Frontal cortex (tissue), 4 donors: ENCODE results near the gene EPAS1. TPM values are rescaled to one million over a fixed set of nuclear protein-coding genes. Genes with fewer than 3 reads are reported as not detected.

Experiments used
- DNase-seq, 2 donors: peaks; one replicate each; pipeline ENCODE4 v3.0.0; 2012; ENCODE audit warnings: low spot score in 2 of 2
- FAIRE-seq: peaks from 2 replicates; lab custom pipeline; 2012; peaks lifted over from hg19 to GRCh38; lab: Jason Lieb, UNC
- total RNA-seq: library from RNA; depleted of rRNA; stranded (reverse); fragments of >200 nt; gene quantifications from one replicate; pipeline ENCODE4 v1.2.3, GENCODE V29; 2014
- donor health status: control.
- donor health status: control.
- donor health status: control.

The EPAS1 gene
- 3.7 TPM for total RNA-seq

DNA sequence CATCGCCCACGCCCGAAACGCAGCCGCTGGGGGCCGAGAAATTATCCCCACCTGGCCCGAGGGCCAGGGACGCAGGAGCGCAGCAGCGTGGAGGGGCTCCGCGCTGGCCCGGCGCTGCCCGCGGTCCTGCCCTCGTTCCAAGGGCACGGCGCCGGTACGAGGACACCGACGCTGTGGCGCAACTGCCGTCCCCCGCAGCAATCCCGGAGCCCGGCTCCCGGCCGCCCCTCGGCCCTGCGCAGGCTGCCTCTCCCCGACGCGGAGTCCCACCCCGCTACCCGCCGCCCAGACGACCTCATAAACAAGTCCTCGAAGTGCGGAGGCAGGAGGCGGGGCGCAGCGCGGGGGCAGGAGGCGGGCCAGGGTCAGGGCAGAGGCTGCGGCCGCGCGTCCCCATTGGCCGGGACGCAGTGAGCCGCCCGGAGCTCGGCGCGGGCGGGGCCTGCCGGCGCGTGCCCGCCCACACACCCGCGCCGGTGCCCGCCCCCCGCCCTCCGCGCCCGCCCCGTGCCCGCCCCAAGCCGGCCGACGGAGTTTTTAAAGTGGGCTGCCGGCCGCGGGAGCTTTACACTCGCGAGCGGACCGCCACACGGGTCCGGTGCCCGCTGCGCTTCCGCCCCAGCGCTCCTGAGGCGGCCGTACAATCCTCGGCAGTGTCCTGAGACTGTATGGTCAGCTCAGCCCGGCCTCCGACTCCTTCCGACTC, at the start of gene EPAS1:
TSS of gene EPAS1 (plus strand) at position 568 of the 706 bp plus-strand sequence. CDS start 505 bp downstream, outside the sequence.
- FAIRE-seq (no peak), DNase-seq (peak; percentile 96 to 97)

DNA sequence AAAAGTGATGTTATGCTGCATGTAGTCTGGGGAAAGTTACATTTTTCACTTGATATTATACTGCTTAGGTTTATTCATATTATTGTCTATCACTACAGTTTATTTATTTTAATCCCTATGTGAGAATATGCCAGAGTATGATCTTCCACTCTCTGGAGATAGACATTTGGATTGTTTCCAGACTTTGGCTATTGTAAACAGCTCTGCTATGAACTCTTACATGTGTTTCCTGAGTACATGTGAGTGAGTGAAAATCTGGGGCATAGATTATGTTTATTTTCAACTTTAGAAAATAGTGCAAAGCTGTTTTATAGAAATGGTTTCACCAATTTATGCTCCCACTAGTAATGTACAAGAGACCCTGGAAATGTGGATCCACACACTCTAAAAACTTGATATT, 49.0 kb upstream of the EPAS1 start:
- FAIRE-seq = no peak
- DNase-seq = no peak

DNA sequence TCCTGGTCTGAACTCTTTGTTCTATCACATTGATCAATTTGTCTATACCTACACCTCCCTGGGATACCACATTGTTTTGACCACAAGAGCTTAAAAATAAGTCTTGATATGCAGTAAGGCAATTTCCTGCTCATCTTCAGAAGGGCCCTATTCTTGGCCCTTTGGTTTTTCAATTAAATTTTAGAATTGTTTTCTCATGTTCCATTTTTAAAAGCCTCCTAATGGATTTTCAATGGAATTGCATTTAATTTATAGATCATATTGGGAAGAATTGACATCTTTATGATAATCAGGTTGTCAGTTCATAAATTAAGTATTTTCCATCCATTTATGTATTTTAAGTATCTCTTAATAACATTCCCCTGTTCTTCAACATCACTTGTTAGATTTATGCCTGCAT, 47.6 kb upstream of the EPAS1 start:
- DNase-seq (no peak), FAIRE-seq (no peak)

DNA sequence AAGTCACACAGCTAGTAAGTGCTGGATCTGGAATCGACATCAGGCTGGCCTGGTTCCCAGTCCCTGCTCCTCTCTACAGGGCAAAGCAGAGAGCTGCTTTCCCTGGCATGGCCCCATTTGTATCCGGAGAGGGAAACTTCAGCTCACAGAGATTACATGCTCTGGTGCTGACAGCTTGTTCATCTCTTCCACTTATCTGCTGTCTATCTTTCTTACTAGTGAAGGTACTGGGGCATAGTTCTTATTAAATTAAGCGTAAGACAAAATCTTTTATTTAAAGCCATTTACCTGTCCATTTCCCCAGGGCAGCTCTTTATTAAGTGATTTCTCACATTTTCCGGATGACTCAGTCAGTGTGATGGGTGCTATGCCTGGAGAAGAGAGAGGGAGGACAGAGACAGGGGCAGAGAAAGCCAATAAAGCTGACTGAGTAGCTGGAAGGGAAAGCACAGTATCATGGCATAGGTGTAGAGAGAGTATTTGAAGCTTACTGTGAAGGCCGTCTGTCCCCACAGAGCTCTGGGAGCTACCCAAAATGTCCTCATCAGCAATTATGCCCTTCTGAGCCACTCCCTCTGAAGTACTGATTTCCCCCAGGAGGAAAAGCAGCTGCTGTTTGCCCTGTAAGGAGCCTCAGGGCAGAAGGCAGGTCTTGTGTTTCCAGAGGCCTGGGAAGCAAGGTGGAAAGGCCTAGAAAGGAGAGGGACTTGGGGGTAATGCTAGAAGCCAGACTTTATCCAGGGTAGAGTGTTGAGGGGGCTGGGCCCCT, 44.1 kb upstream of the EPAS1 start:
- DNase-seq (no peak), FAIRE-seq (no peak)

DNA sequence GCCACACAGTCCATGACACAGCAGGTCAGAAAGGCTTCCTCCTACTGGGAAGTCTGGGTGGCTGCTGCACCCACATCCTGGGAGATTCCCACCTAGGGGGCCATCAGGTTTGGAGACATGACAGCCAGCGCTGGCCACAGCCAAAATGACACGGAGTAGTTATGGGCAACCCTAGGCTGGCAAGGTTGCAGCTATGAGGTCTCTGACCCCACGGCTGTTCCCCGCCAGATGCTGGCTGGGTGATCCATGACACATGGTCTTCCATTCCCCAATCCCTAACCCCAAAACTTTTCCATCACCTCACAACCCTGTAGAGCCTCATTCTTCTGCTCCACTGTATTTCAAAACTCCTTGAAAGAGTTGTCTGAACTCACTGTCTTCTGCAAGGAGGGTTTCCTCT, 42.7 kb upstream of the EPAS1 start:
- no peak for DNase-seq

DNA sequence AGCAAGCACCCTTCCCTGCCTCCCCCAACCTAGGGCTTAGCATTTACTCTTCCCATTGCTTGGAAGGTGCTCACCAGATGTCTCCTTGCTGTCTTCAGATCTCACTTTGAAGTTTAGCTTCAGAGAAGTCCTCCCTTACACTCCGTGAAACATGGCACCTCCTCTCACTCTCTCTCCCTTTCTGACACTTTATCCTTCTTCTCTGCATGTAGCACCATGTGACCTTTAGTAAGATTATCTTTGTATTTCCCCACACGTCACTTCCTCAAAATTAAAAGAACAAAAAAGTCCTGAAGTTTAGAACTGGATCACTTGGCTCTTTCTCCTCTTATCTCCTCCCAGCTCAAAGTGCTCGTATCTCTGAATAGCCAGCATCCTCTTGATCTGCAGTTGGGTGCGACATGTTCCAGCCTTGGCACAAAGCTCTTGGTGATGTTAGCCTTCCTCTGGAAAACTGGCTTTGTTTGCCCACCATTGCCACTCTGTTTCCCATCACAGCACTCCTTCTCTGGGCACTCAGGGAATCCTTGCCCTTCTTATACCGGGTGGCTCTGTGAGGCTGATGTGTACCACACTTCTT, 40.6 kb upstream of the EPAS1 start:
- DNase-seq (no peak), FAIRE-seq (no peak)

More for the DNA sequence above, 42.7 kb upstream of the EPAS1 start:
- FAIRE-seq = no peak

DNA sequence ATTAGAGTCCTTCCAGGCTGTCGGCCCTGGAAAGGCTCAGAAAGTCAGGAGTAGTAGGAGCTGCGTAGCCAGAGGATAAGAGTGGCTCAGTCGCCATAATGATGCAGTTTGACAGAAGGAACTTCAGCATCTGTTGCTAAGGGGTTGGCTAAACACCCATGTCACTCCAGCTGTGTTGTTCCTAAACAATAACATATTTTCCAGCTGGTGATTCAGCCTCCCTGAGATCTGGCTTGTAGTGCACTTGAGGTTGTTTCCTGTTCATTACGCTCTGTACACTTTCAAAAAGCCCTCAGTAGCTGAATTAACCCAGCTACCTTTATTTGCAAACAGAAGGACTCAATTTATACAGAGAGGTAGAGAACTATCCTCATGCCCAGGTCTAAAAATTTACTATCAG, 39.7 kb upstream of the EPAS1 start:
- FAIRE-seq (no peak), DNase-seq (no peak)

DNA sequence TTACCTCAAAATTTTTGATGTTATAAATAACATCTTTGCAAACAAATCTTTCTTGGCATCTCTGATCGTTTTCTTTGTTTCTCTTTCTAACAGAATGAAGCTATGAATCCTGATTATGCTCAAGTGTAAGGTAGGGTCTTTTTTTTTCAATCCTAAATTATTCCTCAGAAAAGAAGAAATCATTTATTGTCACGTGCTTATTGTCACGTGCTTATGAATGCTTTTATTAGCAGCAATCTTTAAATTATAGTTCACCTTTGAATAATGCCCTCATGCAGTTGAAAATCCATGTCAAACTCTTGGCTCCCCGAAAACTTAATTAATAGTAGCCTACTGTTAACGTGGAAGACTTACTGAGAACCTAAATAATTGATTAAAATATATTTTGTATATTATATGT, 39.2 kb upstream of the EPAS1 start:
- FAIRE-seq (no peak), DNase-seq (no peak)

DNA sequence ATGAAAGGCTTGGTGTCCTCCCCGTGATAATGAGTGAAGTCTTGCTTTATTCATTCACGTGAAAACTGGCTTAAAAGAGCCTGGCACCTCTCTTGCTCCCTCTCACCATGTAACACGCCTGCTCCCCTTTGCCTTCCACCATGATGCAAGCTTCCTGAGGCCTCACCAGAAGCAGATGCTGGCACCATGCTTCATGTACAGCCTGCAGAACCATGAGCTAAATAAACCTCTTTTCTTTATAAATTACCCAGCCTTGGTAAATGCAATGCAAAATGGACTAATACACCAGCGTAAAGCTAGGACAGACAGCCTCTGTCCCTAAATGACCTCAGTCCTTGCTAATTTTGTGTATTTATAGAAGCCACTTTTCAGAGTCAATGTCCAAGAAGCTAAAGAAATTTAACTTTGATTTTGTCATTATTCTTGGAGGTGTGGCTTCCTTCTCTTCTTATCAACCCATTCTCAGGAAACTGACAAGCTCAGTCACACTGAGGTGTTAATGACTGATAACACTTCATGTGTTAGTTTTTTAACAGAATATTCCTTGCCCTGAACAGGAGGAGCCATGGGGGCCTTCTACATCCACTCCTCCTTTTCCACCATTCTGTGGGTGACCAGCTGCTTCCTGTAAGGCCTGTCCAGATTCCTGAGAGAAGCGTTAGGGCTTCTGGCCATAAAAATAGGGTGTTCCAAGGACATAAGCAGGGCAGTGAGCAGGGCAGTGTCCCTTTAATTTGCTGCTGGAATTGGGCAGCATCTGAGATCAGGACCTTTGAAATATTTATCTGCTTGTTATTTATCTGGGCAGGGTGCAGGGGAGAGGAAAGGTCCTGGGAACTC, 38.0 kb upstream of the EPAS1 start:
- DNase-seq = no peak
- no peak for FAIRE-seq

DNA sequence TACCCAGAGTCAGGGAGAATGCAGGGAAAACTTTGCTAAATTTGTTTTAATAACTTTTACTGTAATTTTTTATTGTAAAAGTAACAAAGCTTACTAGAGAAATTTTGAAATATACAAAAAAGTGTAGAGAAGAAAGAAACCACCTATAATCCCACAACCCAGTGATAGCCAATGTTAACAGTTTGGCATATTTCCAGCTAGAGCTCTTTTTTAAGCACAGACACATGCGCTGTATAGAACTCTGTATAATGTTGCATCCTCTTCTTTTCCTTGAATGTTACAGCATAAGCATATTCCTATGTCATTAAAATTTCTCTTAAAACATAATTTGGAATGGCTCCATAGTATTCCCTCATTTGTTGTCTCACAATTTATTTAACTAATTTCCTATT, 37.4 kb upstream of the EPAS1 start:
- FAIRE-seq = no peak

DNA sequence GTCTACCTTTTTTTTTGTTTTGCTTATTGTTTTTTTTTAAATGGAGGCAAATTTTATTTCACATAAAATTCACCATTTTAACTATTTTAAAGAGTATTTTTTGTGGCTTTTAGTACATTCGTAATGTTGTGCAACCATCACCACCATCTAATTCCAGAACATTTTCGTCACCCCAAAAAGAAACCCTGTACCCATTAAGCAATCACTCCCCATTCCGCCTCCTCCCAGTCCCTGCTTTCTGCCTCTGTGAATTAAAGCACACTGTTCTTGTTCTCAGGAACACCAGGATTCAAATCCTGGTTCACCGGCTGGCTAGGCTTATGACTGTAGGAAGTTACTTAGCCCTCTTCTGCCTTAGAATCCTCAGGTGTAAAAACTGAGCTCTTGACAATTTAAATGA, 36.9 kb upstream of the EPAS1 start:
- no peak for FAIRE-seq
- no peak for DNase-seq

More for the DNA sequence above, 37.4 kb upstream of the EPAS1 start:
- no peak for DNase-seq

DNA sequence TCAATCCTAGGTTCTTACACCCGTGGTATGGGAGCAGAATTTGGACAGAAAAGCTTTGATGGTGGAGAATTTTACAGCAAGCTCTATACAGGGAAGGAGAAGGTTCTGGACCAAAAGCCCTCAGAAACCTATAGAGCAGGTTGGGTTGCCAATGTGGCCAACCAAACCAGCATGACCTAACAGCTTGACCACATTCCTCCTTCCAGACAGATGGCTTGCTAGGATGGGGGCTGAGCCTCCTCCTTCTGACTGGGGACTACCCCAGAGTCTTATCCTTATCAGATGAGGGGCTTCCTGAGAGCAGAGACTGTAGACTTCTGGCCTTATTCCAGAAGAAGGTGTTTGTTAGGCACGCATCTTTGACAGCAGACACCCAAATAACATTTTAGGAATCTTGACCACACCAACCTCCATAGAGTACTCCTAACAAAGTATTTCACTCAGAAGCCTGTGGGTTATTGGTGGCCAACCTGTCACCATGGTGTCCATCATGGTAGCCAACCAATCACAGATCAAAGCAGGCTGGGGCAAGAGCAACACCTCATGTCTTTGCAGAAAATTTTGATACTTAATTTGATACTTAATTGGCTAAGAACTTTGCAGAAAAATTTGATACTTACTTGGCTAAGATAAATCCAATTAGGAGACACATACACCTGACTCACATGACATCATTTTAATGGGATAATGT, 34.8 kb upstream of the EPAS1 start:
- FAIRE-seq (no peak), DNase-seq (no peak)

DNA sequence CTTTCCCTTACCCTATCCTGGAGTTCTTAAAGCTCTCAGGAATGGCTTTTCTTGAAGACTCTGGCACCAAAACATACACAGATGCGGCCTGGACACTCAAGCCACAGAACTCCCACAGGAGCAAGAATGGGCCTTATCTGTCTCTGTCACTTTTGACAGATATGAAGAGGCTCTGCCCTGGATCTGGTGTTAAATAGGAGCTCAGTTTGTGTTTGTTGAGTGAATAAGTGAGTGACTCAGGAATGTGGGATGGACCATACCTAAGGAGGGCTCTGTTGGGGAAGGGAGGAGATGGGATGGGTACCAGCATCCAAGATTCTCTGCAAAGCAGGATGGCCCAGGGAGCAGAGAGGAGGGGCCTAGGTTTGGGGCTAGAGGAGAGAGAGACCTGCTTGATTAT, 33.9 kb upstream of the EPAS1 start:
- DNase-seq (no peak), FAIRE-seq (no peak)

DNA sequence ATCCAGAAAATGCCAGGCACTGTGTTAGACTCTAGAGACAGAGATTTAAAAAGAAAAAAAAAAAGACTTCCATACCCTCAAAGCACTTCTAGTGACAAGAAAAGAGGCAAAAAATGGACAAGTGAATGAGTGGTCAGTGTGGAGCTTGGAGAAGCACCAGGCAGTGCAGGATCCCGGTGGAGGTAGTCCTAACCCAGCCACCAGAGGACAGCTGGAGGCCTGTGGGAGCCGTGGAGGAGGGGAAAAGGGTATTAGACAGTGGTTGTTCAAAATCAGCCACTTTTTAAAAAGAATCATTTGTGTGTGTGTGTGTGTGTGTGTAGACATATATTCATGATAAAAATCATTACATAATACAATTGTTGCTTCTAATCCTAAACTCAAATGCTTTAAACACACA, 32.8 kb upstream of the EPAS1 start:
- DNase-seq (no peak), FAIRE-seq (no peak)

DNA sequence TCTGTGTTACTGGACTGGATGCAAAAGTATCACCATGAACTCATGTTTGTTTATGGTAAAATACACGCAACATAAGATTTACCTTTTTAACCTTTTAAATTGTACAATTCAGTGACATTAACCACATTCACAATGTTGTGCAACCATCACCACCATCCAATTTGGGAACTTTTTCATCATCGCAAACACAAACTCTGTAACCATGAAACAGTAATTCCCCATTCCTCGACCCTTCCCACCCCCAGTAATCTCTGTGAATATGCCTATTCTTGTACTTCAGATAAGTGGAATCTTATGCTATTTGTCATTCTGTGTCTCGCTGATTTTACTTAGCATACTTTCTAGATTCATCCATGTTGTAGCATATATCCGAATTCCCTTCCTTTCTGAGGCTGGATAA, 31.1 kb upstream of the EPAS1 start:
- DNase-seq (no peak), FAIRE-seq (no peak)

DNA sequence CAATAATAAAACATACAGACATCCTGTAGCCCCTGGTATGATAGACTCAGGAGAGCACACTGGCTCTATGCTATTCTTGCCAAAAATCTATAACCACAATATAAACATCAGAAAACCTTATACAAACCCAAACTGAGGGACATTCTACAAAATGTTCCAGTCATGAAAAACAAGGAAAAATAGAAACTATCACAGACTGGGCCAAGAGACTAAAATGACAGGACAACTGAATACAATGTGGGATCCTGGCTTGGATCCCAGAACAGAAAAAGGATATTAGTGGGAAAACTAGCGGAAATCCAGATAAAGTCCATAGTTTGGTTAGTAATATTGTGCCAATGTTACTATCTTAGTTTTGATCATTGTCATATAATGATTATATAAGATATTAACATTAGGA, 29.6 kb upstream of the EPAS1 start:
- DNase-seq (no peak), FAIRE-seq (no peak)

DNA sequence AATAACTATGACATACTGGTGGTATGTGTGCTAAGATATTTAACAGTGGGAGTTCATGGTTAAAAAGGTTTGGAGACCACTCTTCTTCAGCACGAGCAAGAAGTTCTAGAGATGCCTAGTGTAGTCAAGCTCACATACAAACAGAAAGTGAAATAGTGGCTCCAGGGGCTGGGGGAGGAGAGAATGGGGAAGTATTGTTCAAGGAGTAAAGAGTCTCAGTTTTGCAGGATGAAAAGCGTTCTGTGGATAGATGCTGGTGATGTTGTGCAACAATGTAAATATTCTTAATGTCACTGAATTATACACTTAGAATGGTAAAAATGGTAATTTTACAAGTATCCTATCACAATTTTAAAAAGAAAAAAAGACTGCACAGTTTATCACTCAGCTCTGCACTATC, 29.0 kb upstream of the EPAS1 start:
- no peak for FAIRE-seq
- no peak for DNase-seq

DNA sequence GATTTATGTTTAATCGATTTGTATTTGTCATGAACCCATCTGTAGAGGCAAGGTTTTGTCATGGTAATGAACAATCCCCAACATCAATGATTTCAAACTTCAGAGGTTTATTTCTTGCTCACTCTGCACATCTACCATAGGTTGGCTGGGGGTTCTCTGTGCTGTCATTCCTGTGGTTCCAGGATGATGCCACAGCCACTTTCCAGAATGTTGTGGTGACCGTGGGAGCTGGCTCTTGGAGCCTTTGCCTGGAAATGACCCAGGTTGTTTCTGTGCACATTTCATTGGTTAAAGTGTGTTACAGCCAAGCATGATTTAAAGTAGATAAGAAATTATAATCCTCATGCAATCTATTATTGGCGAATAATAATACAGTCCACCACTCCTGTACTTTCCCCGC, 28.2 kb upstream of the EPAS1 start:
- FAIRE-seq (no peak), DNase-seq (no peak)

DNA sequence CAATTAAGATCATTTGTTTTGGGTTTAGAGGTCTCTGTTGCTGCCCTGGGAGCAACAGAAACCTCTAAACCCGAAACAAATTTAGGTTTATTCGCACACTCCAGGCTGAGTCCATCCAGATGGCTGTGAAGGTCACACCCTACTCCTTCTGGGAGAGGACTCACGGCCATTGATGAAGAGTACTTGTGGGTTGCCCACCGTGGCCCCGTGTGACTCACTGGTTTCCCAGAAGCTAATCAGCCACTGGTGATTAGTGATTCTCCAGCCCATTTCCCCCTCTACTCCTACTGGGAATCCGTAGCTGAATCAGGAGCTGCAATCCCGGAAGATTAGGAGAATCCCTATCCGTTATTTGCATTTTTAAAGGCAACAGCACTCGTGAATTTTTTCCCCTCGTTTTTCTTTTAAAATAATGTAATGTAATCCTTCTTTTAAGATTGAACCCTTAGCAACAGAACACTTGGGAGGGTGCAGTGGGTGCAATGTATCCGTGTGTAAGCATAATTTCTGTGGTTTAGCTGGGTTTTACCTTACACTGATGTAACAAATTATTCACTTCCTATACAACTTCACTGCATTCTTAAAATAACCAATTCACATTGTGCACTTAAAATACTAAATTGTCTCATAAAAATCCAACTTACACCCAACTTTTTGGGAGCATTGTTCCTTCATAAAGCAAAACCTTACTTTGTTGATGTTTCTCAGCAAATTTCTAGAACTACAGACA, 27.5 kb upstream of the EPAS1 start:
- FAIRE-seq = no peak
- no peak for DNase-seq
